ENCODE measurements around the gene PIK3R6.

DNA sequence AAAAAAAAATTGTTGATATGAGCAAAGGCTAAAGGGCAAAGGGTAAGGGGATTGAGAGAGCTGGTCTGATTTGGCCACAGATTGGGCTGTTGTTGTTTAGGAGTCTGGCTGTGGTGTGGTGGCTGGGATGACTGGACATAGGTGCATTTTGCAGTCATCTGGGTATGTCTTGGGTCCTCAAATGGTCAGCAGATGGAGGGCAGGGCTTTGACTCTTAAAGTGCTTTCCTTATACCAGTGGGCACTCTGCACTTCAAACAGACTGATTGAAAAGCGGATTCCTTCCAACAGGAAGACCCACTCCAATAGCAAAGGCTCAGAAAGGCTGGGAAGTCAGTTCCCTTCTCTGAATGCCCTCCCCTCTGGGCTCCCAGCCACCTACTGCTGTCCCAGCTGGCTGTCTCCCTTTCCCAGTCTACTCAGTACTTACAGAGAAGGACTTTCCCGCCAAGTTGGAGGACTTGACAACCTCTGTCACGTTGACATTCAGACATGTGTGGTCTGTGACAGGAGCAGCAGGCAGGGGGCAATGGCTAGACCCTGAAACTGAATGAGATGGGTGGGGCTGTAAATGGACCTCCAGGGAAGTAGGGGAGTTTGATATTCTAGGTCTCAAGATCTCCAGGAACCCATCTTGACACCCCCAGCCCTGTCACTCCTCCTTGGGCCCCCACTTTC, 48.7 kb downstream of the PIK3R6 start:
- TF ChIP-seq, protein P1, sequence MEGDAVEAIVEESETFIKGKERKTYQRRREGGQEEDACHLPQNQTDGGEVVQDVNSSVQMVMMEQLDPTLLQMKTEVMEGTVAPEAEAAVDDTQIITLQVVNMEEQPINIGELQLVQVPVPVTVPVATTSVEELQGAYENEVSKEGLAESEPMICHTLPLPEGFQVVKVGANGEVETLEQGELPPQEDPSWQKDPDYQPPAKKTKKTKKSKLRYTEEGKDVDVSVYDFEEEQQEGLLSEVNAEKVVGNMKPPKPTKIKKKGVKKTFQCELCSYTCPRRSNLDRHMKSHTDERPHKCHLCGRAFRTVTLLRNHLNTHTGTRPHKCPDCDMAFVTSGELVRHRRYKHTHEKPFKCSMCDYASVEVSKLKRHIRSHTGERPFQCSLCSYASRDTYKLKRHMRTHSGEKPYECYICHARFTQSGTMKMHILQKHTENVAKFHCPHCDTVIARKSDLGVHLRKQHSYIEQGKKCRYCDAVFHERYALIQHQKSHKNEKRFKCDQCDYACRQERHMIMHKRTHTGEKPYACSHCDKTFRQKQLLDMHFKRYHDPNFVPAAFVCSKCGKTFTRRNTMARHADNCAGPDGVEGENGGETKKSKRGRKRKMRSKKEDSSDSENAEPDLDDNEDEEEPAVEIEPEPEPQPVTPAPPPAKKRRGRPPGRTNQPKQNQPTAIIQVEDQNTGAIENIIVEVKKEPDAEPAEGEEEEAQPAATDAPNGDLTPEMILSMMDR (IDR thresholded peaks at IDR 0.05): no peak
- no peak for TF ChIP-seq POLR2A (IDR thresholded peaks at IDR 0.05)
